PC-9 (cell line): ENCODE results near the gene ZNF408. TPM values are rescaled to one million over a fixed set of nuclear protein-coding genes. Genes with fewer than 3 reads are reported as not detected.

Experiments
- BruUV-seq: library from RNA; stranded (reverse); fragments of 400-500 nt; replicated peaks from 2 replicates; lab custom pipeline; 2021; lab: Mats Ljungman, UMichigan
- CTCF ChIA-PET: fragments of 300-600 bp; sonication (Branson Sonifier 250); formaldehyde crosslinking; loops from one replicate; lab custom pipeline; 2022; ENCODE audit warnings: antibody characterized with exemption; lab: Charles Lee
- POLR2A ChIA-PET: fragments of 300-600 bp; sonication (Branson Sonifier 250); formaldehyde crosslinking; loops from one replicate; lab custom pipeline; 2022; ENCODE audit warnings: antibody characterized with exemption; ENCODE audit not compliant: unreplicated experiment; lab: Charles Lee
- DNase-seq, 2 experiments: peaks; one replicate each; pipeline versions ENCODE4 v3.0.0 to v3.0.0-alpha.2; 2015 to 2022; ENCODE audit warnings: mixed read lengths in 1 of 2
- H2AFZ ChIP-seq: fragments of 200-600 bp; sonication (generic); 2 replicates; pipeline ENCODE4 v1.8.1; 2017; ENCODE audit warnings: antibody characterized with exemption
- H3F3A ChIP-seq: fragments of 200-600 bp; sonication (generic); 2 replicates; pipeline ENCODE4 v1.8.1; 2017; ENCODE audit warnings: antibody characterized with exemption, mild to moderate bottlenecking, low read depth; ENCODE audit not compliant: insufficient read depth
- H3K27ac ChIP-seq: fragments of 200-600 bp; sonication (generic); 2 replicates; pipeline ENCODE4 v1.6.1; 2016; ENCODE audit warnings: mixed run types
- H3K27me3 ChIP-seq: fragments of 200-600 bp; sonication (generic); 2 replicates; pipeline ENCODE4 v1.6.1; 2016; ENCODE audit warnings: low read depth, mixed run types; ENCODE audit not compliant: insufficient read depth
- H3K36me3 ChIP-seq: fragments of 200-600 bp; sonication (generic); 2 replicates; pipeline ENCODE4 v1.6.1; 2016; ENCODE audit warnings: low read depth, mixed run types
- H3K4me1 ChIP-seq: fragments of 200-600 bp; sonication (generic); replicated peaks from 2 replicates; pipeline ENCODE4 v1.6.1; 2016; ENCODE audit warnings: mixed run types; ENCODE audit not compliant: insufficient read depth
- H3K4me2 ChIP-seq: fragments of 200-600 bp; sonication (generic); 2 replicates; pipeline ENCODE4 v1.6.1; 2017; ENCODE audit warnings: mixed run types
- H3K4me3 ChIP-seq: fragments of 200-600 bp; sonication (generic); 2 replicates; pipeline ENCODE4 v1.6.1; 2016; ENCODE audit warnings: mixed run types
- H3K79me2 ChIP-seq: fragments of 200-600 bp; sonication (generic); 2 replicates; pipeline ENCODE4 v1.6.1; 2017; ENCODE audit warnings: low read depth, mixed run types
- H3K9me2 ChIP-seq: fragments of 200-600 bp; sonication (generic); 2 replicates; pipeline ENCODE4 v1.8.1; 2017; ENCODE audit warnings: mild to moderate bottlenecking; ENCODE audit not compliant: insufficient read depth
- H3K9me3 ChIP-seq: fragments of 200-600 bp; sonication (generic); 2 replicates; pipeline ENCODE4 v1.8.1; 2016; ENCODE audit warnings: low read depth; ENCODE audit not compliant: insufficient read depth
- H4K20me1 ChIP-seq: fragments of 200-600 bp; sonication (generic); 2 replicates; pipeline ENCODE4 v1.8.1; 2017; ENCODE audit not compliant: insufficient read depth
- EZH2 ChIP-seq: fragments of 200-600 bp; sonication (generic); IDR thresholded peaks from 2 replicates; pipeline ENCODE4 v1.8.0; 2017; ENCODE audit warnings: antibody characterized with exemption, low read depth
- intact Hi-C: fragments of 100-400 bp; cut with micrococcal nuclease; formaldehyde crosslinking; loops from one replicate; pipeline ENCODE4 v1.10.0; 2022; ENCODE audit not compliant: unreplicated experiment
- total RNA-seq: library from RNA; stranded (reverse); gene quantifications from 2 replicates; pipeline ENCODE4 v1.2.3, GENCODE V29; 2021
- TF ChIP-seq, protein P1 (sequence below): fragments of 200-600 bp; sonication (generic); conservative IDR thresholded peaks from 2 replicates; pipeline ENCODE4 v1.6.1; 2017; ENCODE audit warnings: mixed run types, antibody characterized with exemption, mild to moderate bottlenecking, moderate library complexity

ZNF408 gene
- total RNA-seq, 1 experiment from 2014 or later: 13.8 TPM

DNA sequence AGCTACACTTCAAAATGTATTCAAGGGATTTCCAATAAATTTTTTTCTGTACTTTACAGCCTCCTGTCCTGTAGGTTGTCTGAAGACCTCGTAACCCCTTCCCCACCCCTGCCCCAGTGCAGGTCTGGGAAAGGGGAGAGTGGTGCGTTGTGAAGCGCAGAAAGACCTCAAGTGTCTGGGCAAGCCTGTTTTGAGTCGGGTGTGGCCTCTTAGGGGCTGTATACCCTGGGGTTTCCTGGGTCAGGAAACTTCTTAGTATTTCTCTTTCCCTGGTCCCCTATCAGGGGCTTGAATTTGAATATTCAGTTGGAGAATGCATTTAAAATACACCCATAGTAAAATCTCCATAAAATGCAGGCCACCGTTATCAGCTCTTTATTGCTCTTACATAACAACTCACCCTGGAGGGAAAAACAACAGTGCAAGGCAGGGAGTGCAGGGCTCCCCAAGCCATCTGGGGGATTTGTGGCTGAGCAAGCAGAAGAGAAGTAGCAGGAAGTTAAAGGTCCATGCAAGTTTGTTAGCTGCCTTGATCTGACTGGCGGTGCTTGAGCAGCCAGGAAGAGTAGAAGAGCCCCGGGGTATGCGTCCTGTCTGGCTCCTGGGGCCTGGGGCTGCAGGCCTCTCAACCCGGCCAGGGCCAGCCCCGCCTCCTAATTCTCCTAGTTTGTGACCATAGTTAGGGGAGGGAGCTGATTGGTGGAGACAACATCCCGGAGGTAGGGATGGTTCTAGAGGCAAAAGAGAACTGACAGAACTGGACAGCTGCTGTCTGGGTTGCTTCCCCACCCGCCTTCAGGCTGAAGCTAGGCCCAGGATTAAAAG is 26.2 kb upstream of the ZNF408 start:
- Histone ChIP-seq H3K27me3 (no peaks in the 10 kb centered on the region), H3K27ac (no peak overlapping the region), H3F3A (peaks cover 27% of the 10 kb centered on the region; the same call in 1 of the 2 replicates), H3K9me3 (no peaks in the 10 kb centered on the region), H3K79me2 (no peaks in the 10 kb centered on the region), H3K36me3 (0 out of 2 replicates have a peak, but pooled peaks cover 3% of the 10 kb centered on the region), H3K4me2 (no peak overlapping the region; the same call in 1 of the 2 replicates), H2AFZ (no peak overlapping the region), H3K4me3 (no peak overlapping the region), H3K4me1 (0 out of 2 replicates have a peak, but pooled peaks cover 5% of the 10 kb centered on the region), H3K9me2 (no peaks in the 10 kb centered on the region), H4K20me1 (no peaks in the 10 kb centered on the region; the same call in 1 of the 2 replicates)
- ChIA-PET POLR2A (interaction anchor here (0.6 kb wide), 1 partner anchor 40 kb away, joined by 8 read pairs; no protein-coding TSS in a partner anchor), CTCF (interaction anchor here (0.6 to 0.8 kb wide), 2 partner anchors 56 to 296 kb away, joined by 3 to 4 read pairs; no protein-coding TSS in a partner anchor)
- BruUV-seq: no TSS peak
- intact Hi-C loops: no loop called here
- TF ChIP-seq, protein P1, sequence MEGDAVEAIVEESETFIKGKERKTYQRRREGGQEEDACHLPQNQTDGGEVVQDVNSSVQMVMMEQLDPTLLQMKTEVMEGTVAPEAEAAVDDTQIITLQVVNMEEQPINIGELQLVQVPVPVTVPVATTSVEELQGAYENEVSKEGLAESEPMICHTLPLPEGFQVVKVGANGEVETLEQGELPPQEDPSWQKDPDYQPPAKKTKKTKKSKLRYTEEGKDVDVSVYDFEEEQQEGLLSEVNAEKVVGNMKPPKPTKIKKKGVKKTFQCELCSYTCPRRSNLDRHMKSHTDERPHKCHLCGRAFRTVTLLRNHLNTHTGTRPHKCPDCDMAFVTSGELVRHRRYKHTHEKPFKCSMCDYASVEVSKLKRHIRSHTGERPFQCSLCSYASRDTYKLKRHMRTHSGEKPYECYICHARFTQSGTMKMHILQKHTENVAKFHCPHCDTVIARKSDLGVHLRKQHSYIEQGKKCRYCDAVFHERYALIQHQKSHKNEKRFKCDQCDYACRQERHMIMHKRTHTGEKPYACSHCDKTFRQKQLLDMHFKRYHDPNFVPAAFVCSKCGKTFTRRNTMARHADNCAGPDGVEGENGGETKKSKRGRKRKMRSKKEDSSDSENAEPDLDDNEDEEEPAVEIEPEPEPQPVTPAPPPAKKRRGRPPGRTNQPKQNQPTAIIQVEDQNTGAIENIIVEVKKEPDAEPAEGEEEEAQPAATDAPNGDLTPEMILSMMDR: no peak
- TF ChIP-seq EZH2: no peak
- no peak for DNase-seq

DNA sequence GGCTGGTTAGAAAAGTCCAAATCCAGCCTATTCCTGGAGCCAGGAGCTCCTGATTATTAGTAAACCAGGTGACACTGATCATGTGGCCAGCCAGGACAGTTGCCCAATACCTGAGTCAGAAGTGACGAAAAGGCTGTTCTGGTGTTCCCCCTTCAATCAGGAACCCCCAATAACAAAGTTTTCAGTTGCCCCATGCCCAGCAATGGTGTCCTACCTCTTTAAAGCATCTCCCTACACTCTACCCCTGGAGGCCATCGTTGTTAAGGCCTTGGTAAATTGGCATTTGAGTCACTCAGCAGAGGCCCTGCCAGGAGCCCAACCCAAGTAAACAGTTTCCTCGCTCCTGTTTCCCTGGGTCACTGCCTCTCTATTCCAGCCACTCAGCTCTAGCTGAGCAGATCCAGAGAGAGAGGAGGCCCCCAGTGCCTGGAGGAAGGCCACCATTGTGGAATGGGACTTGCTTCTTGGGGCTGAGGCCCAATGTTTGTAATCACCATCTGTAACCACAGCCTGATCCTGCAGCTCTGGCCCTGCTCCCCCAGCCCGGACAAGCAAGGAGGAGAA is 25.5 kb upstream of the ZNF408 start:
- no peaks in the 10 kb centered on the region; the same call in 1 of the 2 replicates for H4K20me1 ChIP-seq
- intact Hi-C loops: no loop called here
- H2AFZ ChIP-seq: no peak overlapping the region
- H3K27ac ChIP-seq: 0 out of 2 replicates have a peak overlapping the region, but pooled peaks have one; percentile 21
- H3K4me1 ChIP-seq: 0 out of 2 replicates have a peak, but pooled peaks cover 5% of the 10 kb centered on the region
- peak; percentile 28 to 51 for DNase-seq
- no peaks in the 10 kb centered on the region for H3K79me2 ChIP-seq
- H3K27me3 ChIP-seq: no peaks in the 10 kb centered on the region
- no peak overlapping the region; the same call in 1 of the 2 replicates for H3K4me2 ChIP-seq
- H3K9me3 ChIP-seq: no peaks in the 10 kb centered on the region
- H3K9me2 ChIP-seq: no peaks in the 10 kb centered on the region
- peaks cover 27% of the 10 kb centered on the region; the same call in 1 of the 2 replicates for H3F3A ChIP-seq
- ChIA-PET CTCF (interaction anchor here (0.8 kb wide), 1 partner anchor 57 kb away, joined by 4 read pairs; no protein-coding TSS in a partner anchor), POLR2A (interaction anchor here (0.6 to 0.8 kb wide), 2 partner anchors 24 to 39 kb away, joined by 4 to 8 read pairs; no protein-coding TSS in a partner anchor)
- 0 out of 2 replicates have a peak, but pooled peaks cover 3% of the 10 kb centered on the region for H3K36me3 ChIP-seq
- no TSS peak for BruUV-seq
- H3K4me3 ChIP-seq: no peak overlapping the region
- TF ChIP-seq, protein P1: no peak
- no peak for TF ChIP-seq EZH2

DNA sequence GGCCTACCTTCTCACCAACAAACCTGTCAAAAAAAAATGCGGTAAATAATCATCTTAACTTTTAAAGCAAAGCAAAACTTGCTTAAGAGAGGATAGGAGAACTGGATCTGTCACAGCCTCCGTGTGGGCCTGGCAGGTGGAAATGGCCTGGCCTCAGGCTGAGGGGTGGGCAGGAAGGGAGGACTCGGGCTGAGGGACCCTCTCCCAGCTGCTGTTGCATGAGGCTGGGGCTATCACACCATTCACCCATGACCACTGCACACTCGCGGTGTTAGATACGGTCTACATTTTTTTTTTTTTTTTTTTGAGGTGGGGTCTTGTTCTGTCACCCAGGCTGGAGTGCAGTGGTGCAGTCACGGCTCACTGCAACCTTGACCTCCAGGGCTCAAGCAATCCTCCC is 24.9 kb upstream of the ZNF408 start:
- CTCF ChIA-PET: no interaction called here
- intact Hi-C loops: no loop called here
- Histone ChIP-seq H3F3A (peaks cover 27% of the 10 kb centered on the region; the same call in 1 of the 2 replicates), H3K27me3 (no peaks in the 10 kb centered on the region), H3K4me3 (no peak overlapping the region), H3K9me2 (no peaks in the 10 kb centered on the region), H3K9me3 (no peaks in the 10 kb centered on the region), H3K4me1 (0 out of 2 replicates have a peak, but pooled peaks cover 5% of the 10 kb centered on the region), H3K79me2 (no peaks in the 10 kb centered on the region), H3K27ac (0 out of 2 replicates have a peak overlapping the region, but pooled peaks have one; percentile 21), H3K36me3 (peaks cover 3% of the 10 kb centered on the region; the same call in 1 of the 2 replicates), H4K20me1 (no peaks in the 10 kb centered on the region; the same call in 1 of the 2 replicates), H3K4me2 (no peak overlapping the region), H2AFZ (no peak overlapping the region)
- POLR2A ChIA-PET: interaction anchor here (0.8 kb wide), 1 partner anchor 23 kb away, joined by 4 read pairs; no protein-coding TSS in a partner anchor
- TF ChIP-seq, protein P1: no peak
- TF ChIP-seq EZH2: no peak
- no peak for DNase-seq
- BruUV-seq: no TSS peak
